ENCODE measurements around the gene CACNA1G. TPM values are rescaled to one million over a fixed set of nuclear protein-coding genes. Genes with fewer than 3 reads are reported as not detected.

CACNA1G gene
- total RNA-seq, 6 experiments from 2014 or later: not detected

GRCh38 chr17:50584116-50584515 lies 23.6 kb downstream of the CACNA1G start:
- intact Hi-C loops (cut with DNase I): no loop called here
- Histone ChIP-seq H3K27me3 (no peaks in the 10 kb centered on the region), H3K27ac (no peak overlapping the region), H3K36me3 (no peaks in the 10 kb centered on the region), H3K4me1 (peaks cover 0 to 7% (median 0%) of the 10 kb centered on the region in 4 donors), H3K4me3 (no peak overlapping the region), H3K9me3 (no peaks in the 10 kb centered on the region)
- WGBS (ENCODE audit: insufficient coverage, low coverage, low lambda C conversion rate, missing lambda C conversion rate): 61% methylated on average over 4 of the region's 4 CpGs
- TF ChIP-seq POLR2A (IDR thresholded peaks at IDR 0.05) (no peak), CTCF (IDR thresholded peaks at IDR 0.05) (no peak)
- ATAC-seq (no peak), DNase-seq (no peak)

GRCh38 chr17:50584749-50585148 lies 24.2 kb downstream of the CACNA1G start:
- WGBS (ENCODE audit: insufficient coverage, low coverage, low lambda C conversion rate, missing lambda C conversion rate): 68% methylated on average over 5 of the region's 6 CpGs
- Histone ChIP-seq H3K27ac (no peak overlapping the region), H3K4me3 (no peak overlapping the region), H3K4me1 (peaks cover 0 to 12% (median 0%) of the 10 kb centered on the region in 4 donors), H3K9me3 (no peaks in the 10 kb centered on the region), H3K27me3 (no peaks in the 10 kb centered on the region), H3K36me3 (no peaks in the 10 kb centered on the region)
- no peak for DNase-seq
- TF ChIP-seq CTCF (IDR thresholded peaks at IDR 0.05): no peak
- no peak for TF ChIP-seq POLR2A (IDR thresholded peaks at IDR 0.05)
- no peak for ATAC-seq
- intact Hi-C loops (cut with DNase I): no loop called here

GRCh38 chr17:50585346-50585745 lies 24.8 kb downstream of the CACNA1G start:
- no peak overlapping the region for H3K4me3 ChIP-seq
- ATAC-seq (no peak), DNase-seq (no peak)
- no peaks in the 10 kb centered on the region for H3K36me3 ChIP-seq
- intact Hi-C loops (cut with DNase I): no loop called here
- H3K9me3 ChIP-seq: no peaks in the 10 kb centered on the region
- H3K27ac ChIP-seq: no peak overlapping the region
- H3K4me1 ChIP-seq: peaks cover 0 to 12% (median 0%) of the 10 kb centered on the region in 4 donors
- WGBS (ENCODE audit: insufficient coverage, low coverage, low lambda C conversion rate, missing lambda C conversion rate): 59% methylated on average over 3 of the region's 4 CpGs
- no peak for TF ChIP-seq POLR2A (IDR thresholded peaks at IDR 0.05)
- no peaks in the 10 kb centered on the region for H3K27me3 ChIP-seq

GRCh38 chr17:50585891-50586290 lies 25.4 kb downstream of the CACNA1G start:
- Histone ChIP-seq H3K4me3 (no peak overlapping the region), H3K9me3 (no peaks in the 10 kb centered on the region), H3K27ac (no peak overlapping the region), H3K36me3 (no peaks in the 10 kb centered on the region), H3K27me3 (no peaks in the 10 kb centered on the region), H3K4me1 (peaks cover 0 to 12% (median 0%) of the 10 kb centered on the region in 4 donors)
- no peak for TF ChIP-seq POLR2A (IDR thresholded peaks at IDR 0.05)
- TF ChIP-seq CTCF (IDR thresholded peaks at IDR 0.05): no peak
- ATAC-seq: no peak
- intact Hi-C loops (cut with DNase I): no loop called here
- 90% methylated on average over 2 of the region's 8 CpGs for WGBS (ENCODE audit: insufficient coverage, low coverage, low lambda C conversion rate, missing lambda C conversion rate)
- no peak for DNase-seq

GRCh38 chr17:50586421-50587247 lies 26.1 kb downstream of the CACNA1G start:
- DNase-seq (no peak), ATAC-seq (no peak)
- intact Hi-C loops (cut with DNase I): no loop called here
- Histone ChIP-seq H3K27me3 (no peaks in the 10 kb centered on the region), H3K4me1 (peaks cover 0 to 12% (median 0%) of the 10 kb centered on the region in 4 donors), H3K9me3 (no peaks in the 10 kb centered on the region), H3K36me3 (no peaks in the 10 kb centered on the region), H3K27ac (no peak overlapping the region), H3K4me3 (no peak overlapping the region)
- no peak for TF ChIP-seq POLR2A (IDR thresholded peaks at IDR 0.05)
- no peak for TF ChIP-seq CTCF (IDR thresholded peaks at IDR 0.05)
- WGBS (ENCODE audit: insufficient coverage, low coverage, low lambda C conversion rate, missing lambda C conversion rate): 88% methylated on average over 4 of the region's 9 CpGs

All from right lobe of liver (tissue), 6 donors.